Activated T-cell treated with anti-CD3 and anti-CD28 coated beads for 48 hours (primary cell): ENCODE results near the gene RALGAPA1.
"Not testable (repeated sequence)": the region's sequence is repeated elsewhere in the genome, so short reads cannot be mapped to it uniquely, and the experiment has no call there.

Experiments used
- DNase-seq: peaks from one replicate; pipeline ENCODE4 v3.0.0-alpha.2; 2020; ENCODE audit warnings: low read depth

RALGAPA1 gene

DNA sequence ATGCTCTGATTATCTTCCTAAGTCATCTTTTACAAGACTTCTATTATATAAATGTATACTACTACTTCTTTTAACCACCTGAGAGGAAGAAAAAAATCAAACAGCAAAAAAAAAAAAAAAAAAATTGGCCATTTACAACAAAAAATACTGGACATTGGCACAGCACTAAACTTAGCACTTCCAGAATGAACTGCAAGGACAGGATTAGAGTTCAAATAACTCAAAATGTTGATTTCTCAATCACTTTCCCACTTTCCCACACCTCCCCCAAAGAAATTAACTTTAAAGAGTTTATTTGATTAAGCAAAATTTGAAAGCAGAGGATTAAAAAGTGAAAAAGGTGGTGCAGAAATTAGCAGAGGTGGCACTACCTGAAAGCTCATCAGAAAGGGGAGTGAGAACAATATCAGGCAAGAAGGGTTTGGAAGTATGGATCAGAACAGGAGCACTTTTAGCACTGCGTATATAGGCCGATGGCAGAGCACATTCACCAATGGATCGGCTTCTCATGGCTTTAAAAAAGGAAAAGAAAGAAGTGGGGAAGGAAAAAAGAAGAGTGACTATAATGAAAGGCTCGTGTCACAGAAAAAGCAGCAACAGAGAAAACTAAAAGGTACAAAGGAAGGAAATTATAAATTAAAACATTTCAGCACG is 109.2 kb downstream of the RALGAPA1 start:
- DNase-seq = no peak

DNA sequence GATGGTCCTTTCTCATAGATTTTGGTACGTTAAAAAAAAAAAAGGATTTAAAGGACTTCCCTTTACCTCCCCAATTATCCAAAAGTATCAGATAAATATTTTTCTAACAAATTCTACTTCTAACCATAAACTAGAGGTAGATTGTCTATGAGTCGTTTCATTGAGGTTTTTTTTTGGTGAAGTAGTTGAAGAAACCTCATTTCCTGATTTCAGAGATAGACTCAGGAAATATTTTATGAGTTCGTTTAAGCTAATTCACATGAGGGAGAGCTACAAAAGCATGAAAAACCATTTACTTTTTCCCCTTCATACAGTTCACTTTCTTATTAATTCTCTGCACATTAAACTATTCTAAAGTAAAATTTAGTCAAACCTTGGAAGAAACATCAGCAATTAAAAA is 112.5 kb downstream of the RALGAPA1 start:
- DNase-seq = no peak

DNA sequence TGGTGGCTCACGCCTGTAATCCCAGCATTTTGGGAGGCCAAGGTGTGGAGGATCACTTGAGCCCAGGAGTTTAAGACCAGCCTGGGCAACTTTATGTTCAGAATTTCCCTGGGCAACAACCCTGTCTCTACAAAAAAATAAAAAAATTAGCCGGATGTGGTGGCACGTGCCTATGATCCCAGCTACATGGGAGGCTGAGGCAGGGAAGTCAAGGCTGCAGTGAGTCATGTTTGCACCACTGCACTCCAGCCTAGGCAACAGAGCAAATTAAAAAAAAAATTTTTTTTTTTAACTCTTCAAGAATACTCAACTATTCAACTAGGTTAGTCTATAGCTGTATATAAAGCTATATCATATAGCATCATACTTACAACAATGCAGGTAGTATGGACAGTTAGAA is 113.0 kb downstream of the RALGAPA1 start:
- no peak for DNase-seq

DNA sequence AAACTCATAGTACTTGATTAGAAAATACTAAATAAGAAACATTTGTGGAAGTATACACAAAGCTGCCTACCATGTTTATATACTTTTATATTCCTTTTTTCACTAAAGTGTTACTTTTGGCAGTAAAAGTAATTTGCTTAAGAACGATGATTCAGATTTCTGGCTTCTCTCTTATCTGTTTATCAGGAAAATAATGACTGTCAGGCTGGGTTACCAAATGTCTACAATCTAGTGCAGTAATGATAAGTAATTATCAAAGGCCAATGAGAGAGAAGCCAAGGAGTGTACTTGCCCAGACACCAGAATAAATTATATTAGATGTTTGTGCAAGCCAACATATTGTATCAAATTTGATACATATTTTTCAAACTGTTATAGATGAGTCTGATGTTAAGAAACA is 113.4 kb downstream of the RALGAPA1 start:
- DNase-seq = no peak

DNA sequence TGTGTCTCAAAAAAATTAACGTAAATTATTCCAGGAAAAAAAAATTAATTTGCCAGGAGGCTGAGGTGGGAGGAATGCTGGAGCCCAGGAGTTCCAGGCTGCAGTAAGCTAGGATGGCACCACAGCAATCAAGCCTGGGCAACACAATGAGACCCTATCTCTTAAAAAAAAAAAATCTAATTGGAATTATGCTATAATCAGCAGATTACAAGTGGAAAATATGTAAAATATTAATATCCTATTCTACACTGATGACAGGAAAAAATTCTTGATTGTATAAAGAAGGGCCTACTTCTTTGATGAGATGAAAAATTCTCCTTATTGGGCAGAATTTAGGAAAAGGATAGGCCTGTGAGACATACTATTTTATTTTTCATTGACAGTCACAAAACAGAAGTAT is 114.0 kb downstream of the RALGAPA1 start:
- DNase-seq = no peak

DNA sequence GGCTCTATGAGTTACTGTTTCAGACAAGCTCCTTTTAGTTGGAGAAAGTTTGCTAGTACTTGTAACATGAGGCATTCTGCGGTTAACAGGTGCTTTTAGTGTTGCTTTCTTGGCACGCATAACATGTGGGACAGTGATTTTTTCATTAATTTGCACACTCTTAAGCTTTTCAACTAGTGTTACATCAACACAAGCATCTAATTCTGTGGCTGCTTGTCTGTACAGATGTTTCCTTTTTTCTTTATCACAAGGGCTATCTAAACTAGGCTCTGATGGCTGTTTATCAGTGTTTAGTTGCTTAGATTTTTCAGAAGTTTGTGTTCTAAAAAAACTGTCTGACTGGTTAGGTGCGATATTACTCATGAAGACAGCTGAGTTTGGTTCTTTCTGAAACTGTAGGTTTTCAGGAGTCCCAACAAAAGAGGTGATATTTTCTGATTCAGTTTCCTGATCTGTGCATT is 120.1 kb downstream of the RALGAPA1 start:
- DNase-seq = no peak

DNA sequence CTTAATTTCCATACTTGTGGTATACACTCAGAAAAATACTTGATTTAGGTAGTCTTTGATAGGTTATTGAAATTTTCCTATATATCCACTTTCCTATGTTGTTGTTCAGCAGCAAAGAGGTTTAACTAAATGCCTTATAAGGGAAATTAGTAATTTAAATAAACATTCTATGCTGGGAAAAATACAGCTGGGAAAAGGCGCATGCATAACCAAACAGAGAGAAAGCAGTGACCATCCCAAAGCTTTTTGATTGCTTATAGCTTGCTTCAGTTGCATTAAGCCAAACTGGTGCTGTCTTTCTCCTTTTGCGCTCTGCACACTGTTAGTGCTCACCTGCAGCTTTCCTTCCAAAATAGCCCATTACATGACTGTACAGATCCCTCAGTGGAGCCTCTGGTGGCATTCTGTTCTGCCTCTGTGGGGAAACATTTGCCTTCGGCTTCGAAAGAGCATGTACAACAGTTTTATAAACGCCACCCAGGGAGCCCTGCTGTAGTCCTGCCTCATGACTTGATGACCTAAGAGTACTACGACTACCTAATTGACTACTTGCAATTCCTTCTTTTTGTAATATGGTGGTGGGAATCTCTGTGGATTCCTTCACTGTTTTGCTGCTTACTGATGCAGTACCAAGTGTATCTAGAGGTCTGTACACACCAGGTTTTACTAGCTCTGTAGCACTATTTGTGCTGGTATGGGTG is 120.8 kb downstream of the RALGAPA1 start:
- DNase-seq = no peak

DNA sequence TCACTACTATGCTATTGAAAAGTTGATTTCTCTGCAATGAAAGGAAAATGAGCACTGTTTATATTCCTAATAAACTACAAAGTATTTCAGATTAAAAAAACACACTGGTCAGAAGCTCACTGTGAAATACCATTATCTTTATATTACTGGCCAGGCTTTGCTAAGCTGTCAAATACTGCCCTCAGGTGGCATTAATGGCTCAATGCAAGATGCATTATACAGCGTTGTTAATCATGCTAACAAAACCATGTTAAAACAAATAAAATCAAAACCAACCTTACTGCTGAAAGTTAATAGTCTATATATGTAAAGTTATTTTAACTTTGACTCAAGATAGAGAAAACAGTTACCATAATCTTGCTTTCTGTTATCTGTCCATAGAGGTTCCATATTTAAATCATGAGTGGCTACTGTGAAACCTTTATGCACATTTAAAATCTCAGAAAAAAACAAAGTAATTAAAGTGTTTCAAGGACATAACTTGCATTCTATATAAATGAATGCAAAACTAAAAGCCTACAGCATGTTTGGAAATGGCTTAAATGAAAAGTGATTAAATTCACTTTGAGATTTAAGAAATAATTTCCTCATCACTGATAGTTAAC is 121.7 kb downstream of the RALGAPA1 start:
- DNase-seq = no peak

DNA sequence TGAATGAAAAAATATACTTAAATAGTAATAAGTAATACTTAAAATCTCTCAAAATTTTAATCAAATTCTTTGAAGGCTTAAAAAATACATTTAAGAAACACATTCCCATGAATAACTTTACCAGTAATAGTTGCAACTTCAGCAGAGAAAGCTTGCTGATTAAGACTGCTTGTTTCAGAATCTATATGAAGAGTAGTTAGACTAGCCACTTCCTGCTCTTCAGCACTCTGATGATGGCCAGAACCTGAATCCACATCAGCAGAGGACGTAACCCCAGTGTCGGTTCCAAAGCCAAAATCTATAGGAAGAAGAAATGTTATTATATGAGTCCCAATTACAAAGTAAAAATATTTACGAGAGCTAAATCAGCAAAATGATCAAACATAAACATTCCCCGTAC is 125.4 kb downstream of the RALGAPA1 start:
- DNase-seq = not testable (repeated sequence)

DNA sequence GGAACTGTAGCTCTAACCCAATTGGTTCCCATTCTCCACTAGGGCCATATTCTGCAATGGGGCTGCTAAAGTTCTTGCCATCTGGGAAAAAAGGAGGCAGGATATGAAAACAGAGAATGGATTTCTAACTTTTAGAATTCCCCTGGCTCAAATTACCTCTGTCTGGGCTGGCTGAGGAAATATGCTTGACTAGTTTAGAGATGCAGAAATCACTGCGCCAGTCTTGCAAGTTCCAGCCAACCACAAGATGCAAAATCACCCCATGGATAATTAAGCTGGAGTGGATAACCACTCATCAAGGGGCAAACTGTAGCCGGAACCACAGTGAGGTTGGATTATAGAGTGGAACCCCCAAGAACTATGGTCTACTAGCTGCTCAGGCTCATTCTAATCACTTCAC is 126.3 kb downstream of the RALGAPA1 start:
- DNase-seq = no peak

DNA sequence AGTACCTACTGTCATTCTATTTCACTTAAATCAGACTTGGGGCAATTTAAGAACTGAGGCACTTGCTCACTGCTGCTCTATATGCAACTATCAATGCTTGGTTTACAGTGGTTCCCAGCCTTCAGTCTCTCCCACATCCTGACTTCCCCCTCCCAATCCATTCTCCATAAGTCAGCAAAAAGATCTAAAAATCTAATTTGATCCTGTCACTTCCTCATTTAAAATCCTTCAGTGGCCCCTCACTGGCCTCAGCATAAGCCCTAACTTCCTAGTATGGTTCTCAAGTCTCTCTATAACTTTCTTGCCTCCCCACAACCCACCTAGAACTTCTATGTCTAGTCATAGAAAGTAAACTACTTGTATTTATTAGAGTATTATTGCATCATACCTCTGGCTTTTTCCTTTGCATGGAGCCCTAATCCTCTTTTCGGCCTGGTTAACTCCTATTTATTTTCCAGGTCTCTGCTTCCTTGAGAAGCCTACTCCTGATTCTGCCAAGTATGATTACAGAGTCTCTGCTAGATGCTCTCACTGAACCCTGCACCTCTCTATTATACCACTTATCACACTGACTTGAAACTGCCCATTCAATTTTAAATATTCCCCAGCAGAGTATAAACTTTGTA is 130.6 kb downstream of the RALGAPA1 start:
- DNase-seq = no peak

DNA sequence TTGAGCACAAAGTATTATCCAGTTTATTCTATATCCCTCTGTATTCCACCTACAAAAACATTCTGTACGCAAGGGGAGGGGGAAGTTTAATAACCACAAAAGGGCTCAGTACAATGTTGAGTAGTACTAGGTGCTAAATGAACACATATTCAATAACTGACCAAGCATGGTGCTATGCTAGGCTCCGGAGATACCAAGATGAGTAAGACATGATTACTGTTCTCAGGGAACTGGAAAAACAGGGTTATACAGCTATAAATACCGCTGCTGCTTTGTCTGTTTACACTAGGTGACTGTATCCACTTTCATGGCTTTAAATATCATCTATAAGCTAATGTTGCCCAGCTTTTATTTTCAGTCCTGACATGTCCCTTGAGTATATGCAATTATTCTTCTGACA is 139.3 kb downstream of the RALGAPA1 start:
- DNase-seq = no peak

DNA sequence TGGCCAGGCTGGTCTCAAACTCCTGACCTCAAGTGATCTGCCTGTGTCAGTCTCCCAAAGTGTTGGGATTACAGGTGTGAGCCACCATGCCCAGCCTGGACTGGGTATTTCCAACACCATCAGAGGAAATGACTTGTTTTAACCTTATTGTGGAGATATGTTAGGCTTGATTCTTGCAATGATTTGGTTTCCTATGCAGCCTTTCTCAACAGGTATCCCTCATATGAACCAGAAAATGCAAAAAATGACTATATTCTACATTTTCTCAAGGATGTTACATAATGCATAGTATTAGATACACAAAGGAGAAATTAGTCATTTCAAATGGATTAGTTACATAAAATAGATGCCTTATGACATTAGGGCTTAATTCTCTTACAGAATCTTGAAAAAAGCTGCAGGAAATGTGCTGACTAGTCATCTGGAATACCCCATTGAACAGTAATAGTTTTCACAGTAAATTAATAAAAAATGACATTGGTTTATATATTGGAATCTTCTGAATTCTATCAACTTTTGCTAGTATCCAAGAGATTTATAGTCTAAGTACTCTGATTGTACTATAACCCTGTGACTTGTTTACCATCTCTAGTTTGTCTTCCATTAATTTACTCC is 142.6 kb downstream of the RALGAPA1 start:
- no peak for DNase-seq

DNA sequence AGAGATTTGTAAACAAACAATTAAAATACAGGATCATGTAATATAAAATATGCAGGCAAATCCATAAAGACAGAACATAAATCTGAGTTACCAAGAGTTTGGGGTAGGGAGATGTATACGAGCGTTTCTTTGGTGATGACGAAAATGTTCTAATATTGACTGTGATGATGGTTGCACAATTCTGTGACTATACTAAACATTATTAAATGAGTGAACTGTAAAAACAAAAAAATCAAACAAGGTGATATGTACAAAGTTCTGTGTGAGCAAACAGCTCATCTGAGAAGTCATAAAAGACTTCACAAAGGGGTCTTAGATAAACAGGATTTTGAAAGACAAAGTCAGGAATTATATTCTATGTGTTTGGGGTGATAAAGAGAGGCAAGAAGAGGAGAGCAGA is 147.2 kb downstream of the RALGAPA1 start:
- DNase-seq = no peak

DNA sequence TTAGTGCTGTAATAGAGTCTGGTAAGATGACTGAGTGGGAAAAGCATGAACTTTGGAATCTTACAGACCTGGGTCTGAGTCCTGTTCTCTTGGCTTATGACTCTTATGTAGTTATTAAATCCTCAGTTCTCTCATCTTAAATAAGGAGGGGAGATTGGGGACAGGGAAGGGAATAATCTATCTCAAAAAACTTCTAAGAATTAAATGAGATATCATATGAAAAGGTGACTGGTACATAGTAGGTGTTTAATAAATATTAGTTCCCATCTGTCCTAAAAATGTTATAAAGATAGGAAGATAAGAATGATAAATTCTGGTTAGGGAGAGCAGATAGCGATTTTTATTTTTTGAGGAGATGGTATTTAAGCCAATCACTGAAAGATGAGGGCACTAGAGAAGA is 156.1 kb downstream of the RALGAPA1 start:
- no peak for DNase-seq

DNA sequence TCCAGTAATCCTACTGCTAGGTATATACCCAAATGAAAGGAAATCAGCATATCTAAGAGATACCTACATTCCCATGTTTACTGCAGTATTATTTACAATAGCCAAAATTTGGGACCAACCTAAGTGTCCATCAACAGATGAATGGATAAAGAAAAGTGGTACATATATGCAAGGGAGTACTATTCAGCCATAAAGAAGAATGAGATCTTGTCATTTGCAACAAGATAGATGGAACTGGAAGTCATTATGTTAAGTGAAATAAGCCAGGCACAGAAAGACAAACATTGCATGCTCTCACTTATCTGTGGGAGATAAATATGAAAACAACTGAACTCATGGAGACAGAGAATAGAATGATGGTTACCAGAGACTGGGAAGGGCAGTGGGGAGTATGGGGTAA is 165.6 kb downstream of the RALGAPA1 start:
- DNase-seq = no peak

DNA sequence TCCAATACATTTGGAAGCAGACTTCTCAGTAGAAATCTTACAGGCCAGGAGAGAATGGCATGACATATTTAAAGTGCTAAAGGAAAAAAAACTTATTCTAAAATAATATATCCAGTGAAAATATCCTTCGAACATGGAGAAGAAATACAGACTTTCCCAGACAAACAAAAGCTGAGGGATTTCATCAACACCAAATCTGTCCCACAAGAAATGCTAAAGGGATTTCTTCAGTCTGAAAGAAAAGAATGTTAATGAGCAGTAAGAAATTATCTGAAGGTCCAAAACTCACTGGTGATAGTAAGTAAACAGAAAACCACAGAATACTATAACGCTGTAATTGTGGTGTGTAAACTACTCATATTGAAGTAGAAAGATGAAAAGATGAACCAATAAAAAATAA is 171.2 kb downstream of the RALGAPA1 start:
- no peak for DNase-seq

DNA sequence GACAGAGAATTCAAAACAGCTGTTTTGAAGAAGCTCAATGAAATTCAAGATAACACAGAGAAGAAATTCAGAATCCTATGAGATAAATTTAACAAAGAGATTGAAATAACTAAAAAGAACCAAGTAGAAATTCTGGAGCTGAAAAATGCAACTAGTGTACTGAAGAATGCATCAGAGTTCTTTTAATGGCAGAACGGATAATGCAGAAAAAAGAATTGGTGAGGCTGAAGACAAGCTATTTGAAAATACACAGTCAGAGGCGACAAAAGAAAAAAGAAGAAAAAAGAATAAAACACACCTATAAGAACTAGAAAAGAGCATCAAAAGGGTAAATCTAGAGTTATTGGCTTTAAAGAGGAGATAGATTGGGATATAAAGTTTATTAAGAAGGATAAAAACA is 171.8 kb downstream of the RALGAPA1 start:
- no peak for DNase-seq

DNA sequence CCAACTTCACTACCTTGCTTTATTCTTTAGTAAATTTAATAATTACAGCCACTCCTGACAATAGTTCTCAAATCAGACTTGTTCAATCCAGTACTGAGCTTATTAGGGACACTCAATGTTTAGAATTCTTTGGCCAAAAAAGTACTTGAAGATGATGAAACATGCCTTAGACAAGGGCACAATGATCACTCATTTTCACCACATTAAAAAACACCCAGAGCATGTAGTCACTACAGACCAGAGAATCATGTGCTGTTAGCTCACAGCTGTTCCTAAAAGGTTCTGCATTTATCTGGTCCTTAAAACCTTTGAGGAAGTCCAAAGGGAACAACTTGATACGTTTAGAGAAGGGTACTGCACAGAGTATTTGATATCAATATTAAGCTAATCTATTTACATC is 176.4 kb downstream of the RALGAPA1 start:
- DNase-seq = no peak

DNA sequence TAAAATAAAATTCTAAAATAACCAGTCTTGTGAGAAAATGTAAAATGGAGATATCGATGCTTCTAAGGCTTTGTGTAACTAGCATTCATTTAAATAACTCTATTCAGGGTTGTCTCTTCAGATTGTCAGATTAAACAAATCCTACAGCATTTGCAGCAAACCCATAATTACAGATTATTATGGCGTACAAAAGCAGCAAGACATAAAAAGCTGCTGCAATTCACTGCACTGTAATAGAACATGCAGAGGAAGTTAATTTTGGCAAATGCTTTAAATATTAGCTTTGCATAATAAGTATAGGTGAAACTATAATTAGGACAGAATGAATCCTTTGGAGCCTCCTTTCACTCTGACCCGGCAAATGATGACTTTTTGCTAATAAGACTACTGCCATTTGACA is 176.8 kb downstream of the RALGAPA1 start:
- no peak for DNase-seq

DNA sequence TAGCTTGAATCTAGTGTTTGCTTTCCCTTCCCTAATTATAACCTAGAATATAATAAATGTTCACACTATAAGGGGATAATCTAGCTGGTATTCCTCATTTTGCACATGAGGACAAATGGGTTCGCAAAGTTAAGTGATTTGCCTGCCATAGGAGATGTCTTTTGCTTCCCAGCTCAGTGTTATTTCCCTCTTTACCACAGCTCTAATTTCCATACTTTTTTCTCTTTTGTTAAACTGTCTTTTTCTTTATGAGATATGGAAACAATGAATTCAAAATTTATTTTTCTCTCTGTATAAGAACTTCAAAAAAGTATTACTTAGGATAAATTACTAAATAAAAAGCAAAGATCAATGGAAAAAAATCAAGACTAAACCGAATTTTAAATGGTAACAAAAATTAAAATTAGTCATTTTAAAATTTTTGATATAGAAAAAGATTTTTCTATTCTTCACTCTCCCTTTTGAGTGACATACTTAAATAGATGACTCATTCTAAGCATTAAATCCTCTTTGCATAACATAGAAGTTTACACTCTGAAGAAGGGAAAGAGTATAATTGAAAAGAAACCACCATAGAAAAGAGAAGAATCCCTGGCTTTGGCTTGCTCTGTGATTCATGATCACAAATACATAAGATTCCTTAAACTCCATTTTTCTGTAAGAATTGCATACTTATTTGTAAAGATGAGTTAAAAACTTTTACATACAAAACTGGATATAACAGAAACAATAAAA is 177.9 kb downstream of the RALGAPA1 start:
- no peak for DNase-seq

DNA sequence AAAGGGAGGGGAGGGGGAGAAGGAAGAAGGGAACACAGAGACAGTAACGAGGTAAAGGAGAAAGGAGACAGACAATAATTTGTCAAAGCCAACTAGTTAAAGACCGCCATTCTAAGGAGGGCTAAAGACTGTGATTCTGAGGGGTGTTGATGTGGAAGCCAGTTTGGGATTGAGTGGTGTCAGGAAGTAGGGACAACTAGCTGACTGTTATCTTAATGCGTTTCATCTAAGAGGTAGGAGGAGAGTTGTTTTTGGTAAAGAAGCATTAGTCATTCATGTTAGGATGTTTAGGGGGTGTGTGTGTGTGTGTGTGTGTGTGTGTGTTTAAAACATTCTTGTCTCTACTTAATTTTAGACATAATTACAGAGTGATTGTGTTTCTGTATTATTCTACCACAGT is 180.1 kb downstream of the RALGAPA1 start:
- no peak for DNase-seq
